Upper lobe of right lung (tissue), 1 donor: ENCODE measurements around the gene PLEKHA5. TPM values are rescaled to one million over a fixed set of nuclear protein-coding genes. Genes with fewer than 3 reads are reported as not detected.

ENCODE experiments used
- ATAC-seq: fragments of 200-7000 bp; cut with Tn5 transposase; one replicate; pipeline ENCODE4 v1.9.1; 2020; ENCODE audit warnings: mild to moderate bottlenecking, moderate library complexity
- DNase-seq: peaks from one replicate; pipeline ENCODE4 v3.0.0-alpha.2; 2020
- H3K27ac ChIP-seq: fragments of 200-600 bp; one replicate; pipeline ENCODE4 v1.8.0; 2022
- H3K27me3 ChIP-seq: fragments of 200-600 bp; one replicate; pipeline ENCODE4 v1.8.0; 2022; ENCODE audit warnings: mild to moderate bottlenecking
- H3K36me3 ChIP-seq: fragments of 200-600 bp; one replicate; pipeline ENCODE4 v1.8.0; 2022
- H3K4me1 ChIP-seq: fragments of 200-600 bp; one replicate; pipeline ENCODE4 v1.8.0; 2022
- H3K4me3 ChIP-seq: fragments of 200-600 bp; one replicate; pipeline ENCODE4 v1.8.0; 2022; ENCODE audit warnings: mild to moderate bottlenecking
- H3K9me3 ChIP-seq: fragments of 200-600 bp; one replicate; pipeline ENCODE4 v1.8.0; 2022
- intact Hi-C: fragments of 100-400 bp; cut with DNase I; formaldehyde crosslinking; loops from one replicate; pipeline ENCODE4 v1.11.0; 2022
- total RNA-seq: library from RNA; stranded (reverse); fragmentation: NEBNext Ultra II Directional; extraction: Animal tissue kit (Norgen Biotek cat#: 25700); gene quantifications from one replicate; pipeline ENCODE4 v1.2.1, GENCODE V29; 2021
- TF ChIP-seq, protein P1 (sequence below): fragments of 200-600 bp; IDR thresholded peaks from one replicate; pipeline ENCODE4 v1.8.0; 2022; ENCODE audit warnings: antibody characterized with exemption
- donor health status: DM: no; HTN: yes; CAD: no; lungs with severe emphysema.

The PLEKHA5 gene
- total RNA-seq, 1 donor from 2014 or later = 30.2 TPM

- Histone ChIP-seq H3K4me1 (peaks cover 34% of the 10 kb centered on the region), H3K27me3 (no peaks in the 10 kb centered on the region), H3K36me3 (no peaks in the 10 kb centered on the region), H3K4me3 (no peak overlapping the region), H3K27ac (no peak overlapping the region), H3K9me3 (no peaks in the 10 kb centered on the region)
- TF ChIP-seq, protein P1, sequence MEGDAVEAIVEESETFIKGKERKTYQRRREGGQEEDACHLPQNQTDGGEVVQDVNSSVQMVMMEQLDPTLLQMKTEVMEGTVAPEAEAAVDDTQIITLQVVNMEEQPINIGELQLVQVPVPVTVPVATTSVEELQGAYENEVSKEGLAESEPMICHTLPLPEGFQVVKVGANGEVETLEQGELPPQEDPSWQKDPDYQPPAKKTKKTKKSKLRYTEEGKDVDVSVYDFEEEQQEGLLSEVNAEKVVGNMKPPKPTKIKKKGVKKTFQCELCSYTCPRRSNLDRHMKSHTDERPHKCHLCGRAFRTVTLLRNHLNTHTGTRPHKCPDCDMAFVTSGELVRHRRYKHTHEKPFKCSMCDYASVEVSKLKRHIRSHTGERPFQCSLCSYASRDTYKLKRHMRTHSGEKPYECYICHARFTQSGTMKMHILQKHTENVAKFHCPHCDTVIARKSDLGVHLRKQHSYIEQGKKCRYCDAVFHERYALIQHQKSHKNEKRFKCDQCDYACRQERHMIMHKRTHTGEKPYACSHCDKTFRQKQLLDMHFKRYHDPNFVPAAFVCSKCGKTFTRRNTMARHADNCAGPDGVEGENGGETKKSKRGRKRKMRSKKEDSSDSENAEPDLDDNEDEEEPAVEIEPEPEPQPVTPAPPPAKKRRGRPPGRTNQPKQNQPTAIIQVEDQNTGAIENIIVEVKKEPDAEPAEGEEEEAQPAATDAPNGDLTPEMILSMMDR = no peak
- DNase-seq (no peak), ATAC-seq (no peak)
- intact Hi-C loops = no loop called here
Observed at GRCh38 chr12:19189522-19189921, 60.0 kb downstream of the PLEKHA5 start.

DNA sequence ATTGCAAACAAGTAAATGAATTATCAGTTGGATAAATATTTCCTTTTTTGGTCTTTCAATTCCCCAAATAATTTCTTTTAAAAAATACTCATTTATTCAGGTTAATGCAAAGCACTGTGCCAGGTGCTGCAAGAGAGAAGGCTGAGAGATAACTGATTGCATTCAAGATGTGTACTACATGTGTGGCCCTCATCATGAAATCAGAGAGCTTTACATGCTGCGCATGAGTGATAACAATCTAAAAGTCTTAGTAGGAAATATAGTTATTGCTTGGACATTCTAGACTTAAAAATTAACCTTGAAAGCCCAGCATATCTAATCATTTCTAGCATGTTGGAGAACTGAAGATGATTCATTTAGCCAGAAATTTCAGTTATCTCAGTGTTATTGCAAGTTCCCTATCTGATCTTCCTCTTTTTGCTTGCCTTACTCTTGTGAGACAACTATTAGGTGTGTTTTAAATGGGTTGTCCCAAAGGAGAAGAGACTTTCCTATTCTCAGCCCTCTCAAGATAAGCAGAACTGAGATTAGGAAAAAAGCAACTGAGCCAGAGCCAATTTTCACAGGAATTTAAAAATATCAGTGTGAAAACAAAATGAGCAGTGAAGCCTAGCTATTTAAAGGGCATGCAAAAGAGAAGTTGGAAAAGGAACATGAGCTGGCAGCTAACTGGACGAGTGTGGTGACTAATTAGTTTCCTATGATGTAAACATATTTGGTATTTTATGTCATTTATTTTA, 60.9 kb downstream of the PLEKHA5 start:
- Histone ChIP-seq H3K27ac (no peak overlapping the region), H3K9me3 (no peaks in the 10 kb centered on the region), H3K4me3 (no peak overlapping the region), H3K27me3 (no peaks in the 10 kb centered on the region), H3K36me3 (no peaks in the 10 kb centered on the region), H3K4me1 (peaks cover 34% of the 10 kb centered on the region)
- ATAC-seq (peak; percentile 36), DNase-seq (no peak)
- intact Hi-C loops = no loop called here
- TF ChIP-seq, protein P1 = no peak

GRCh38 chr12:19191089-19191488, 61.6 kb downstream of the PLEKHA5 start:
- Histone ChIP-seq H3K27ac (no peak overlapping the region), H3K9me3 (no peaks in the 10 kb centered on the region), H3K27me3 (no peaks in the 10 kb centered on the region), H3K4me1 (peaks cover 34% of the 10 kb centered on the region), H3K36me3 (no peaks in the 10 kb centered on the region), H3K4me3 (no peak overlapping the region)
- intact Hi-C loops = no loop called here
- TF ChIP-seq, protein P1 = no peak
- no peak for DNase-seq
- no peak for ATAC-seq

DNA sequence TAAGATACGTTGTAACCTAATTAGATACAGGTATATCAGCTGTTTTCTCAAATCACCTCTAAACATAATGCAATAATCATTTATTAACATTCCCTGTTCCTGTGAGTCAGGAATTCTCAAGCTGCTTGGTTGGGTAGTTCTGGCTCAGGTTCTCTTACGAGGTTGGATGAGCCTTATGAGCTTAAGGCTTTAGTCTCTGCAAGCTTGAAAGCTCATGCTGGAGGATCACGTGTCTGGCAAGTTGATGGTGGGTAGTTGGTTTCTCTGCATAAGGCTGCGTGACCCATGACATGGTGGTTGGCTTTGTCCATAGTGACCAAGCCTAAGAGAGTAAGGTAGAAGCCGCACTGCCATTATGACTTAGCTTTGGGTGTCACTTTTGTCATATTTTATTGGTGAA, 62.0 kb downstream of the PLEKHA5 start:
- H3K4me1 ChIP-seq = peaks cover 31% of the 10 kb centered on the region
- intact Hi-C loops = no loop called here
- H3K36me3 ChIP-seq = no peaks in the 10 kb centered on the region
- DNase-seq (no peak), ATAC-seq (no peak)
- no peak overlapping the region for H3K27ac ChIP-seq
- no peaks in the 10 kb centered on the region for H3K9me3 ChIP-seq
- no peaks in the 10 kb centered on the region for H3K27me3 ChIP-seq
- no peak overlapping the region for H3K4me3 ChIP-seq
- TF ChIP-seq, protein P1 = no peak

GRCh38 chr12:19192710-19193109, 63.2 kb downstream of the PLEKHA5 start:
- intact Hi-C loops = no loop called here
- H3K27me3 ChIP-seq = no peaks in the 10 kb centered on the region
- ATAC-seq (no peak), DNase-seq (no peak)
- H3K4me3 ChIP-seq = no peak overlapping the region
- H3K9me3 ChIP-seq = no peaks in the 10 kb centered on the region
- H3K36me3 ChIP-seq = no peaks in the 10 kb centered on the region
- TF ChIP-seq, protein P1 = no peak
- no peak overlapping the region for H3K27ac ChIP-seq
- H3K4me1 ChIP-seq = peaks cover 19% of the 10 kb centered on the region
